HepG2 (cell line): ENCODE measurements around the gene PDILT. TPM values are rescaled to one million over a fixed set of nuclear protein-coding genes. Genes with fewer than 3 reads are reported as not detected.
A peak's percentile ranks its signal among the peaks of the same experiment; 100 is the strongest.

Experiments used
- ATAC-seq: fragments of 200-7000 bp; cut with Tn5 transposase; 3 replicates; pipeline ENCODE4 v1.9.1; 2020; ENCODE audit warnings: mild to moderate bottlenecking, moderate library complexity
- BruUV-seq: library from RNA; stranded (reverse); fragments of 400-500 nt; replicated peaks from 2 replicates; lab custom pipeline; 2021; lab: Mats Ljungman, UMichigan
- CTCF ChIA-PET: fragments of 300-600 bp; formaldehyde crosslinking; extraction: SDS; loops from one replicate; lab custom pipeline; 2021; ENCODE audit warnings: low total read pairs, inconsistent platforms, low intra/inter-chr PET ratio; lab: Yijun Ruan, JAX
- POLR2A ChIA-PET: fragments of 350-600 bp; sonication (Branson Sonifier 250); formaldehyde crosslinking; loops from one replicate; lab custom pipeline; 2020; ENCODE audit warnings: antibody characterized with exemption, inconsistent platforms; lab: Yijun Ruan, JAX
- DNase-seq: peaks from one replicate; pipeline ENCODE4 v3.0.0-alpha.2; 2015; ENCODE audit warnings: low spot score
- FAIRE-seq: peaks from 3 replicates; lab custom pipeline; 2011; peaks lifted over from hg19 to GRCh38; lab: Jason Lieb, UNC
- H2AFZ ChIP-seq: one replicate; pipeline ENCODE4 v1.6.1; 2011; ENCODE audit warnings: low read length, inconsistent platforms
- H3K27ac ChIP-seq: fragments of 300-600 bp; 3 replicates; pipeline ENCODE4 v1.8.0; 2011; ENCODE audit warnings: mixed run types, mild to moderate bottlenecking, mixed read lengths, low read length, inconsistent platforms; ENCODE audit not compliant: insufficient read depth; ENCODE audit errors: extremely low read length
- H3K27me3 ChIP-seq, 2 experiments: fragments of 200-600 bp in 1 of 2; 2 replicates in 1 of 2; 3 replicates in 1 of 2; pipeline versions ENCODE4 v1.6.0 to v1.8.0; 2011; ENCODE audit warnings: low read length in 2 of 2, mild to moderate bottlenecking in 2 of 2, moderate library complexity in 2 of 2, inconsistent platforms in 1 of 2; ENCODE audit not compliant: insufficient read depth in 2 of 2, control insufficient read depth in 1 of 2
- H3K36me3 ChIP-seq, 2 experiments: fragments of 200-600 bp in 1 of 2; replicated peaks in 1 of 2; 2 replicates in 1 of 2; 3 replicates in 1 of 2; pipeline versions ENCODE4 v1.5.1 to v1.8.0; 2011; ENCODE audit warnings: low read length in 2 of 2, inconsistent platforms in 1 of 2; ENCODE audit not compliant: insufficient read depth in 2 of 2, control insufficient read depth in 1 of 2
- H3K4me1 ChIP-seq: 2 replicates; pipeline ENCODE4 v1.5.1; 2012; ENCODE audit warnings: low read length, inconsistent platforms; ENCODE audit not compliant: insufficient read depth
- H3K4me2 ChIP-seq: 2 replicates; pipeline ENCODE4 v1.6.0; 2011; ENCODE audit warnings: low read depth, low read length, inconsistent platforms
- H3K4me3 ChIP-seq, 3 experiments: fragments of 200-600 bp in 1 of 3; sonication (generic), shearing (Covaris generic) in 1 of 3; replicated peaks in 1 of 3; 2 replicates each; pipeline ENCODE4 v1.5.1; 2011 to 2016; ENCODE audit warnings: low read length in 3 of 3, inconsistent platforms in 2 of 3, low read depth in 2 of 3, mild to moderate bottlenecking in 2 of 3, control low read depth in 1 of 3, mixed read lengths in 1 of 3; ENCODE audit not compliant: insufficient read depth in 1 of 3
- H3K79me2 ChIP-seq: one replicate; pipeline ENCODE4 v1.6.1; 2011; ENCODE audit warnings: low read length, inconsistent platforms; ENCODE audit not compliant: insufficient read depth
- H3K9ac ChIP-seq: 2 replicates; pipeline ENCODE4 v1.6.0; 2011; ENCODE audit warnings: mild to moderate bottlenecking, low read depth, low read length, inconsistent platforms; ENCODE audit not compliant: insufficient read depth
- H3K9me3 ChIP-seq: 2 replicates; pipeline ENCODE4 v1.5.1; 2012; ENCODE audit warnings: mild to moderate bottlenecking, low read length
- H4K20me1 ChIP-seq: 2 replicates; pipeline ENCODE4 v1.6.0; 2011; ENCODE audit warnings: inconsistent platforms, mild to moderate bottlenecking, low read length, moderate library complexity; ENCODE audit not compliant: insufficient read depth
- CCAR2 ChIP-seq: fragments of 200-400 bp; formaldehyde crosslinking; optimal IDR thresholded peaks from 2 replicates; pipeline ENCODE3; 2018; ENCODE audit warnings: low read depth, mild to moderate bottlenecking, low read length, moderate library complexity
- FOXP4 ChIP-seq: sonication (generic); formaldehyde crosslinking; IDR thresholded peaks from 2 replicates; pipeline ENCODE4 v1.4.0; 2020; ENCODE audit warnings: missing genetic modification reagents
- PCBP2 ChIP-seq: fragments of 200-400 bp; formaldehyde crosslinking; optimal IDR thresholded peaks from 2 replicates; pipeline ENCODE3; 2018; ENCODE audit warnings: low read length, low read depth; ENCODE audit not compliant: poor library complexity, severe bottlenecking
- POGZ ChIP-seq: sonication (generic); formaldehyde crosslinking; IDR thresholded peaks from 2 replicates; pipeline ENCODE4 v1.4.0; 2020; ENCODE audit warnings: mild to moderate bottlenecking, missing genetic modification reagents
- RFX3 ChIP-seq: IDR thresholded peaks from 2 replicates; pipeline ENCODE4 v1.6.1; 2016; ENCODE audit warnings: missing biosample characterization, missing genetic modification reagents
- THAP11 ChIP-seq: IDR thresholded peaks from 2 replicates; pipeline ENCODE4 v1.6.1; 2016; ENCODE audit warnings: missing biosample characterization, missing genetic modification reagents
- ZNF552 ChIP-seq: sonication (generic); formaldehyde crosslinking; IDR thresholded peaks from 2 replicates; pipeline ENCODE4 v1.9.0; 2022; ENCODE audit warnings: missing genetic modification reagents, mild to moderate bottlenecking, borderline replicate concordance
- ZSCAN20 ChIP-seq: sonication (generic); formaldehyde crosslinking; IDR thresholded peaks from 2 replicates; pipeline ENCODE4 v1.4.0; 2020; ENCODE audit warnings: missing genetic modification reagents, mild to moderate bottlenecking, borderline replicate concordance
- WGBS: methylation state at CpG from one replicate; pipeline ENCODE4 v1.1.6; 2017; ENCODE audit warnings: low lambda C conversion rate; 5-methylcytosine and 5-hydroxymethylcytosine counted together
- in situ Hi-C: cut with HindIII; loops from 2 replicates; pipeline ENCODE4 v1.10.0; 2017; ENCODE audit warnings: low pct_unique_long_range_greater_than_20kb; ENCODE audit not compliant: extremely low pct_ligation_motif_present
- intact Hi-C: fragments of 100-400 bp; cut with micrococcal nuclease; formaldehyde crosslinking; loops from one replicate; pipeline ENCODE4 v1.10.0; 2022; ENCODE audit not compliant: unreplicated experiment
- polyA plus RNA-seq, 8 experiments: library from polyadenylated mRNA; depleted of rRNA in 3 of 8; stranded (reverse) in 7 of 8; unstranded in 1 of 8; fragments of >200 nt; fragmentation: Illumina TruSeq in 4 of 8; extraction: Trizol in 4 of 8; gene quantifications; 2 replicates each; pipeline versions ENCODE4 v1.2.1 to v1.2.3, GENCODE V29; 2011 to 2016; ENCODE audit warnings: low read depth in 4 of 8, missing spikeins in 1 of 8, mixed read lengths in 1 of 8; ENCODE audit not compliant: insufficient read depth in 1 of 8
- total RNA-seq, 5 experiments: library from RNA; depleted of rRNA; stranded (reverse); fragments of >200 nt; fragmentation: Illumina TruSeq; extraction: Trizol; gene quantifications; 2 replicates each; pipeline ENCODE4 v1.2.3, GENCODE V29; 2016; ENCODE audit warnings: low read depth in 1 of 5
- TF ChIP-seq, protein P1 (sequence below): sonication (generic); formaldehyde crosslinking; IDR thresholded peaks from 2 replicates; pipeline ENCODE4 v1.8.0; 2022; ENCODE audit warnings: low read depth, missing genetic modification reagents

Gene PDILT
- total and polyA plus RNA-seq, 2 of the 13 experiments (the other 11 are each of a cell fraction or from before 2014, with no cell fraction given): not detected

DNA sequence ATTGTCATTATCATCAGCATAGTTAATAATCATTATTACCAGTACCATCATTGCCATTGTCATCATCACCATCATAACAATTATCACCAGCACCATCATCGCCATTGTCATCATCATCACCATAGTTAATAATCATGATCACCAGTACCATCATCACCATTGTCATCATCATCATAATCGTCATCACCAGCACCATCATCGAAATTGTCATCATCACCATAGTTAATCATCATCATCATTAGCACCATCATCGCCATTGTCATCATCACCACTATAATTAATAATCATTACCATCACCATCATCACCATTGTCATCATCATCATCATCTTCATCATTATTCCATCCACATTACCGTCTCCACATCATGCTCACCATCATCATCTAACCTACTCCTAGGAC is 13.5 kb downstream of the PDILT start (continued):
- TF ChIP-seq FOXP4: no peak

DNA sequence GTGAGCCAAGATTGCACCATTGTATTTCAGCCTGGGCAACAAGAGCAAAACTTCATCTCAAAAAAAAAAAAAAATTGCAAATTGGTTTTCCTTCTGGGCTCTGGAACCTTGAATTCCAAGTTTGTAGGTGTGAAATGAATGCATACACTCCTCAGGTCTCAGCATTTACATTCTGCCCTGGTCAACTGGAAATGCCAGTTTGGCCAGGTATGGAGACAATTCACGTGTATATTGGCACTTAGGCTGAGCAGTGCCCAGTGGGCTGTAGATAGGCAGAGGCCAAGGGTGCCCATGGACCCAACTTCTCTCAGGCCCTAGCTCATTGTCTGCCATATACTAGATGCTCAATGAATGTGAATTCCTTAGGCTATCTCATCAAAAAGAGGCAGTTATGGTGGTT is 15.7 kb downstream of the PDILT start:
- Histone ChIP-seq H3K79me2 (no peaks in the 10 kb centered on the region), H3K27ac (no peak overlapping the region), H3K36me3 (no peaks in the 10 kb centered on the region)
- no TSS peak for BruUV-seq
- TF ChIP-seq RFX3 (CRISPR knock-in tag) (no peak), POGZ (0 out of 2 replicates have a peak, but pooled peaks have one; percentile 16), THAP11 (CRISPR knock-in tag) (no peak), ZNF552 (no peak), PCBP2 (no peak), ZSCAN20 (CRISPR knock-in tag) (no peak), CCAR2 (no peak)
- TF ChIP-seq, protein P1, sequence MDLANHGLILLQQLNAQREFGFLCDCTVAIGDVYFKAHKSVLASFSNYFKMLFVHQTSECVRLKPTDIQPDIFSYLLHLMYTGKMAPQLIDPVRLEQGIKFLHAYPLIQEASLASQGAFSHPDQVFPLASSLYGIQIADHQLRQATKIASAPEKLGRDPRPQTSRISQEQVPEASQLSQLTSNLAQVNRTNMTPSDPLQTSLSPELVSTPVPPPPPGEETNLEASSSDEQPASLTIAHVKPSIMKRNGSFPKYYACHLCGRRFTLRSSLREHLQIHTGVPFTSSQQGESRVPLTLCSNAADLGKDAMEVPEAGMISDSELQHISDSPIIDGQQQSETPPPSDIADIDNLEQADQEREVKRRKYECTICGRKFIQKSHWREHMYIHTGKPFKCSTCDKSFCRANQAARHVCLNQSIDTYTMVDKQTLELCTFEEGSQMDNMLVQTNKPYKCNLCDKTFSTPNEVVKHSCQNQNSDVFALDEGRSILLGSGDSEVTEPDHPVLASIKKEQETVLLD (CRISPR knock-in tag): no peak
- TF ChIP-seq, all 625 proteins: peak for 1
- Histone ChIP-seq H3K9me3 (no peaks in the 10 kb centered on the region), H2AFZ (no peak overlapping the region), H3K4me3 (no peak overlapping the region), H3K27me3 (no peaks in the 10 kb centered on the region), H3K4me2 (no peak overlapping the region), H3K9ac (no peak overlapping the region), H4K20me1 (no peaks in the 10 kb centered on the region), H3K4me1 (peaks cover 27% of the 10 kb centered on the region)
- in situ Hi-C loops (loop anchor here (5.0 to 25.0 kb wide), 2 partner anchors 492 to 802 kb away; no protein-coding TSS in a partner anchor), intact Hi-C loops (loop anchor here (5.0 kb wide), 1 partner anchor 228 kb away; no protein-coding TSS in a partner anchor)
- WGBS: 62% methylated on average over 1 of the region's 1 CpG
- POLR2A ChIA-PET: no interaction called here
- ATAC-seq (no peak), FAIRE-seq (no peak), DNase-seq (no peak)
- CTCF ChIA-PET: no interaction called here
